GM12878 (cell line): ENCODE data around the gene IGF2BP1. TPM values are rescaled to one million over a fixed set of nuclear protein-coding genes. Genes with fewer than 3 reads are reported as not detected.
"Not testable (repeated sequence)": the region's sequence is repeated elsewhere in the genome, so short reads cannot be mapped to it uniquely, and the experiment has no call there.

ENCODE experiments used
- ATAC-seq: fragments of 200-7000 bp; cut with Tn5 transposase; 3 replicates; pipeline ENCODE4 v1.9.1; 2020; ENCODE audit warnings: mild to moderate bottlenecking, moderate library complexity
- BruUV-seq: library from RNA; stranded (reverse); fragments of 400-500 nt; replicated peaks from 2 replicates; lab custom pipeline; 2021; lab: Mats Ljungman, UMichigan
- CTCF ChIA-PET: fragments of 300-600 bp; sonication (Branson Sonifier 250); formaldehyde crosslinking; extraction: SDS; loops from one replicate; lab custom pipeline; 2021; ENCODE audit warnings: inconsistent platforms; lab: Yijun Ruan, JAX
- POLR2A ChIA-PET: fragments of 350-600 bp; formaldehyde crosslinking; extraction: SDS; loops from one replicate; lab custom pipeline; 2021; ENCODE audit warnings: inconsistent platforms; lab: Charles Lee
- RAD21 ChIA-PET: fragments of 300-600 bp; sonication (Branson Sonifier 250); formaldehyde crosslinking; loops from one replicate; lab custom pipeline; 2023; ENCODE audit warnings: antibody characterized with exemption; ENCODE audit not compliant: unreplicated experiment; lab: Charles Lee
- SMC1A ChIA-PET: fragments of 300-600 bp; sonication (Branson Sonifier 250); formaldehyde crosslinking; loops from one replicate; lab custom pipeline; 2023; ENCODE audit not compliant: unreplicated experiment, uncharacterized antibody; lab: Charles Lee
- DNase-seq: peaks from one replicate; pipeline ENCODE4 v3.0.0-alpha.2; 2011; ENCODE audit warnings: low read depth, low spot score
- FAIRE-seq: peaks from 3 replicates; lab custom pipeline; 2011; peaks lifted over from hg19 to GRCh38; lab: Jason Lieb, UNC
- H2AFZ ChIP-seq: 2 replicates; pipeline ENCODE4 v1.6.0; 2011; ENCODE audit warnings: low read depth, low read length, control low read depth; ENCODE audit not compliant: control insufficient read depth
- H3K27ac ChIP-seq: 2 replicates; pipeline ENCODE4 v1.5.1; 2011; ENCODE audit warnings: control low read depth; ENCODE audit not compliant: control insufficient read depth, insufficient read depth
- H3K27me3 ChIP-seq, 2 experiments: replicated peaks in 1 of 2; 2 replicates each; pipeline versions ENCODE4 v1.6.0 to v1.6.1; 2011; ENCODE audit warnings: low read length in 1 of 2; ENCODE audit not compliant: control insufficient read depth in 2 of 2, insufficient read depth in 2 of 2
- H3K36me3 ChIP-seq, 2 experiments: 2 replicates each; pipeline ENCODE4 v1.5.1; 2011; ENCODE audit warnings: low read length in 1 of 2; ENCODE audit not compliant: control insufficient read depth in 2 of 2, insufficient read depth in 2 of 2
- H3K4me1 ChIP-seq: 2 replicates; pipeline ENCODE4 v1.6.1; 2011; ENCODE audit warnings: mild to moderate bottlenecking, low read length, moderate library complexity, mixed read lengths; ENCODE audit not compliant: control insufficient read depth, insufficient read depth
- H3K4me2 ChIP-seq: 2 replicates; pipeline ENCODE4 v1.6.0; 2011; ENCODE audit warnings: control low read depth; ENCODE audit not compliant: control insufficient read depth, insufficient read depth
- H3K4me3 ChIP-seq: fragments of 200-600 bp; sonication (generic); 2 replicates; pipeline ENCODE4 v1.5.1; 2016
- H3K79me2 ChIP-seq: 2 replicates; pipeline ENCODE4 v1.6.0; 2011; ENCODE audit warnings: low read length; ENCODE audit not compliant: control insufficient read depth, insufficient read depth
- H3K9ac ChIP-seq: 2 replicates; pipeline ENCODE4 v1.8.0; 2011; ENCODE audit warnings: low read length, control low read depth, mixed read lengths; ENCODE audit not compliant: control insufficient read depth, insufficient read depth
- H3K9me3 ChIP-seq: replicated peaks from 3 replicates; pipeline ENCODE4 v1.5.1; 2011; ENCODE audit warnings: mild to moderate bottlenecking, low read length; ENCODE audit not compliant: control insufficient read depth, insufficient read depth
- H4K20me1 ChIP-seq: 2 replicates; pipeline ENCODE4 v1.6.0; 2011; ENCODE audit not compliant: control insufficient read depth, insufficient read depth
- BCL11A ChIP-seq: IDR thresholded peaks from 2 replicates; pipeline ENCODE4 v1.6.1; 2011; ENCODE audit warnings: low read depth, low read length
- CHD2 ChIP-seq: IDR thresholded peaks from 2 replicates; pipeline ENCODE4 v1.6.1; 2011; ENCODE audit warnings: low read depth, low read length, improper control_type of control experiment, borderline replicate concordance
- EGR1 ChIP-seq, 2 experiments: IDR thresholded peaks; 1 replicate in 1 of 2; 2 replicates in 1 of 2; pipeline ENCODE4 v1.6.1; 2011 to 2012; ENCODE audit warnings: low read depth in 2 of 2, low read length in 2 of 2, borderline replicate concordance in 1 of 2, mild to moderate bottlenecking in 1 of 2, moderate library complexity in 1 of 2
- ESRRA ChIP-seq: IDR thresholded peaks from 2 replicates; pipeline ENCODE4 v1.6.1; 2012; ENCODE audit warnings: mild to moderate bottlenecking, low read length, improper control_type of control experiment
- IRF4 ChIP-seq: IDR thresholded peaks from 2 replicates; pipeline ENCODE4 v1.6.1; 2011; ENCODE audit warnings: low read depth, low read length
- NR2F1 ChIP-seq: fragments of 450-650 bp; conservative IDR thresholded peaks from 2 replicates; pipeline ENCODE4 v1.6.1; 2017; ENCODE audit warnings: mild to moderate bottlenecking
- PAX8 ChIP-seq: fragments of 450-650 bp; IDR thresholded peaks from 2 replicates; pipeline ENCODE4 v1.6.1; 2017; ENCODE audit warnings: mild to moderate bottlenecking, moderate library complexity
- PBX3 ChIP-seq: IDR thresholded peaks from 2 replicates; pipeline ENCODE4 v1.6.1; 2011; ENCODE audit warnings: mild to moderate bottlenecking, low read depth, low read length, moderate library complexity; ENCODE audit not compliant: insufficient replicate concordance
- RCOR1 ChIP-seq: conservative IDR thresholded peaks from 2 replicates; pipeline ENCODE4 v1.6.1; 2012; ENCODE audit warnings: low read depth, low read length, improper control_type of control experiment
- TAF1 ChIP-seq: IDR thresholded peaks from 2 replicates; pipeline ENCODE4 v1.6.1; 2011; ENCODE audit warnings: mild to moderate bottlenecking, low read depth, low read length, borderline replicate concordance
- TBL1XR1 ChIP-seq: IDR thresholded peaks from 2 replicates; pipeline ENCODE4 v1.6.1; 2012; ENCODE audit warnings: low read depth, low read length, improper control_type of control experiment
- WGBS: methylation state at CpG from one replicate; pipeline ENCODE4 v1.1.6; 2016; ENCODE audit warnings: low lambda C conversion rate; ENCODE audit not compliant: insufficient replicate concordance, insufficient coverage; ENCODE audit errors: missing lambda C conversion rate; 5-methylcytosine and 5-hydroxymethylcytosine counted together
- in situ Hi-C: fragments of 300-500 bp; cut with MboI; formaldehyde crosslinking; loops from 9 replicates; pipeline ENCODE4 v1.14.3; 2018; ENCODE audit warnings: mixed read lengths
- intact Hi-C: fragments of 100-400 bp; cut with micrococcal nuclease; formaldehyde crosslinking; loops from one replicate; pipeline ENCODE4 v1.14.2; 2022; ENCODE audit not compliant: unreplicated experiment
- polyA plus RNA-seq, 11 experiments: library from polyadenylated mRNA; depleted of rRNA in 4 of 11; unstranded in 6 of 11; stranded (reverse) in 5 of 11; fragments of >200 nt; fragmentation: Nextera tagmentation in 4 of 11; fragmentation: Illumina TruSeq in 1 of 11; extraction: Ambion mirVana in 4 of 11; extraction: Trizol in 1 of 11; gene quantifications; 1 replicate in 1 of 11; 2 replicates in 10 of 11; pipeline versions ENCODE4 v1.2.1 to v1.2.3, GENCODE V29; 2011 to 2016; ENCODE audit warnings: inconsistent platforms in 2 of 11, missing spikeins in 2 of 11, low read depth in 1 of 11
- total RNA-seq, 4 experiments: library from RNA; depleted of rRNA in 3 of 4; stranded (reverse); fragments of >200 nt in 3 of 4; fragmentation: Illumina TruSeq in 1 of 4; extraction: Trizol in 1 of 4; gene quantifications; 2 replicates each; pipeline versions ENCODE4 v1.2.1 to v1.2.3, GENCODE V29; 2013 to 2021
- TF ChIP-seq, protein P1 (sequence below), 3 experiments: IDR thresholded peaks in 2 of 3; conservative IDR thresholded peaks in 1 of 3; 2 replicates each; pipeline ENCODE4 v1.5.1; 2011; ENCODE audit warnings: low read depth in 3 of 3, low read length in 3 of 3, mild to moderate bottlenecking in 3 of 3, control low read depth in 2 of 3, moderate library complexity in 2 of 3, inconsistent platforms in 1 of 3, mixed read lengths in 1 of 3; ENCODE audit not compliant: control insufficient read depth in 2 of 3, insufficient read depth in 1 of 3; ENCODE audit errors: extremely low read depth in 1 of 3
- TF ChIP-seq, protein P2 (sequence below): fragments of 450-650 bp; IDR thresholded peaks from 2 replicates; pipeline ENCODE4 v1.6.1; 2014; ENCODE audit warnings: mild to moderate bottlenecking

Gene IGF2BP1
- total and polyA plus RNA-seq, 10 of the 15 experiments (the other 5 are each of a cell fraction or from before 2014, with no cell fraction given): 0.04 to 2.4 (median 0.13) TPM; not detected in 1

DNA sequence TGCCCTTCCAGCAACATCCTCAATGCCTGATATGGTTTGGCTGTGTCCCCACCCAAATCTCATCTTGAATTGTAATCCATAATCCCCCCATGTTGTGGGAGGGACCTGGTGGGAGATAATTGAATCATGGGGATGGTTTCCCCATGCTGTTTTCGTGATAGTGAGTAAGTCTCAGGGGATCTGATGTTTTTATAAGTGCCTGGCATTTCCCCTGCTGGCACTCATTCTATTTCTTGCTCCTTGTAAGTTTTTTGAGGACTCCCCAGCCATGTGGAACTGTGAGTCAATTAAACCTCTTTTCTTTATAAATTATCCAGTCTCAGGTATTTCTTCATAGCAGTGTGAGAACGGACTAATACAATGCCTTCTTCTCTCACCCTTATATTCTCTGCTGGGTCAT lies 87.9 kb downstream of the IGF2BP1 start:
- H3K79me2 ChIP-seq, H3K4me2 ChIP-seq, ATAC-seq, H2AFZ ChIP-seq, H3K4me1 ChIP-seq, H3K4me3 ChIP-seq, SMC1A ChIA-PET, POLR2A ChIA-PET, CTCF ChIA-PET, in situ Hi-C loops, H3K27me3 ChIP-seq, H4K20me1 ChIP-seq, H3K36me3 ChIP-seq, intact Hi-C loops, H3K9me3 ChIP-seq, H3K9ac ChIP-seq, BruUV-seq, DNase-seq, H3K27ac ChIP-seq, FAIRE-seq, RAD21 ChIA-PET: not testable (repeated sequence)
- WGBS: 4% methylated on average over 2 of the region's 2 CpGs

GRCh38 chr17:49085565-49086315 lies 88.6 kb downstream of the IGF2BP1 start:
- POLR2A ChIA-PET: no interaction called here
- CTCF ChIA-PET: interaction anchor here (1.0 kb wide), 1 partner anchor 472 kb away, joined by 3 read pairs; no protein-coding TSS in a partner anchor
- DNase-seq (no peak), FAIRE-seq (no peak), ATAC-seq (no peak)
- H2AFZ ChIP-seq: no peak overlapping the region
- no peaks in the 10 kb centered on the region for H3K4me1 ChIP-seq
- no peak overlapping the region for H3K27ac ChIP-seq
- WGBS: 57% methylated on average over 5 of the region's 5 CpGs
- in situ Hi-C loops: no loop called here
- no peaks in the 10 kb centered on the region for H4K20me1 ChIP-seq
- H3K79me2 ChIP-seq: no peaks in the 10 kb centered on the region
- no peak overlapping the region for H3K9ac ChIP-seq
- H3K36me3 ChIP-seq: no peaks in the 10 kb centered on the region
- H3K4me3 ChIP-seq: no peak overlapping the region
- no peaks in the 10 kb centered on the region; a peak in 2 of 4 replicates for H3K27me3 ChIP-seq
- SMC1A ChIA-PET: no interaction called here
- no peaks in the 10 kb centered on the region for H3K9me3 ChIP-seq
- H3K4me2 ChIP-seq: no peak overlapping the region
- no TSS peak for BruUV-seq
- RAD21 ChIA-PET: no interaction called here
- intact Hi-C loops: no loop called here
- TF ChIP-seq NR2F1: no peak
- no peak for TF ChIP-seq BCL11A
- TF ChIP-seq CHD2: no peak
- TF ChIP-seq TBL1XR1: no peak
- TF ChIP-seq EGR1 (IDR thresholded peaks at IDR 0.05; ENCODE audit: borderline replicate concordance in 1 of 2, low read depth in 2 of 2, low read length in 2 of 2): no peak
- TF ChIP-seq RCOR1: no peak
- TF ChIP-seq PAX8: no peak
- TF ChIP-seq, protein P1, sequence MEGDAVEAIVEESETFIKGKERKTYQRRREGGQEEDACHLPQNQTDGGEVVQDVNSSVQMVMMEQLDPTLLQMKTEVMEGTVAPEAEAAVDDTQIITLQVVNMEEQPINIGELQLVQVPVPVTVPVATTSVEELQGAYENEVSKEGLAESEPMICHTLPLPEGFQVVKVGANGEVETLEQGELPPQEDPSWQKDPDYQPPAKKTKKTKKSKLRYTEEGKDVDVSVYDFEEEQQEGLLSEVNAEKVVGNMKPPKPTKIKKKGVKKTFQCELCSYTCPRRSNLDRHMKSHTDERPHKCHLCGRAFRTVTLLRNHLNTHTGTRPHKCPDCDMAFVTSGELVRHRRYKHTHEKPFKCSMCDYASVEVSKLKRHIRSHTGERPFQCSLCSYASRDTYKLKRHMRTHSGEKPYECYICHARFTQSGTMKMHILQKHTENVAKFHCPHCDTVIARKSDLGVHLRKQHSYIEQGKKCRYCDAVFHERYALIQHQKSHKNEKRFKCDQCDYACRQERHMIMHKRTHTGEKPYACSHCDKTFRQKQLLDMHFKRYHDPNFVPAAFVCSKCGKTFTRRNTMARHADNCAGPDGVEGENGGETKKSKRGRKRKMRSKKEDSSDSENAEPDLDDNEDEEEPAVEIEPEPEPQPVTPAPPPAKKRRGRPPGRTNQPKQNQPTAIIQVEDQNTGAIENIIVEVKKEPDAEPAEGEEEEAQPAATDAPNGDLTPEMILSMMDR (IDR thresholded peaks at IDR 0.05 in 2 of 3, conservative IDR thresholded peaks at IDR 0.05 in 1 of 3; ENCODE audit: control insufficient read depth in 2 of 3, extremely low read depth in 1 of 3, insufficient read depth in 1 of 3, low read depth in 3 of 3, low read length in 3 of 3): no peak
- no peak for TF ChIP-seq TAF1
- TF ChIP-seq ESRRA: no peak
- no peak for TF ChIP-seq PBX3
- TF ChIP-seq, protein P2, sequence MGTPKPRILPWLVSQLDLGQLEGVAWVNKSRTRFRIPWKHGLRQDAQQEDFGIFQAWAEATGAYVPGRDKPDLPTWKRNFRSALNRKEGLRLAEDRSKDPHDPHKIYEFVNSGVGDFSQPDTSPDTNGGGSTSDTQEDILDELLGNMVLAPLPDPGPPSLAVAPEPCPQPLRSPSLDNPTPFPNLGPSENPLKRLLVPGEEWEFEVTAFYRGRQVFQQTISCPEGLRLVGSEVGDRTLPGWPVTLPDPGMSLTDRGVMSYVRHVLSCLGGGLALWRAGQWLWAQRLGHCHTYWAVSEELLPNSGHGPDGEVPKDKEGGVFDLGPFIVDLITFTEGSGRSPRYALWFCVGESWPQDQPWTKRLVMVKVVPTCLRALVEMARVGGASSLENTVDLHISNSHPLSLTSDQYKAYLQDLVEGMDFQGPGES: no peak
- no peak for TF ChIP-seq IRF4
